NCI-H1417 treated with DMSO at 0.1 percent for 48 hours (cell line): ENCODE measurements around the gene MARCHF4.
"Not testable (repeated sequence)": the region's sequence is repeated elsewhere in the genome, so short reads cannot be mapped to it uniquely, and the experiment has no call there.

Experiments
- DNase-seq: peaks from one replicate; lab custom pipeline; 2025; lab: John Stamatoyannopoulos, UW

Gene MARCHF4

GRCh38 chr2:216391401-216391800 is 19.1 kb upstream of the MARCHF4 start:
- no peak for DNase-seq

GRCh38 chr2:216389570-216389969 is 17.3 kb upstream of the MARCHF4 start:
- DNase-seq, result no peak

DNA sequence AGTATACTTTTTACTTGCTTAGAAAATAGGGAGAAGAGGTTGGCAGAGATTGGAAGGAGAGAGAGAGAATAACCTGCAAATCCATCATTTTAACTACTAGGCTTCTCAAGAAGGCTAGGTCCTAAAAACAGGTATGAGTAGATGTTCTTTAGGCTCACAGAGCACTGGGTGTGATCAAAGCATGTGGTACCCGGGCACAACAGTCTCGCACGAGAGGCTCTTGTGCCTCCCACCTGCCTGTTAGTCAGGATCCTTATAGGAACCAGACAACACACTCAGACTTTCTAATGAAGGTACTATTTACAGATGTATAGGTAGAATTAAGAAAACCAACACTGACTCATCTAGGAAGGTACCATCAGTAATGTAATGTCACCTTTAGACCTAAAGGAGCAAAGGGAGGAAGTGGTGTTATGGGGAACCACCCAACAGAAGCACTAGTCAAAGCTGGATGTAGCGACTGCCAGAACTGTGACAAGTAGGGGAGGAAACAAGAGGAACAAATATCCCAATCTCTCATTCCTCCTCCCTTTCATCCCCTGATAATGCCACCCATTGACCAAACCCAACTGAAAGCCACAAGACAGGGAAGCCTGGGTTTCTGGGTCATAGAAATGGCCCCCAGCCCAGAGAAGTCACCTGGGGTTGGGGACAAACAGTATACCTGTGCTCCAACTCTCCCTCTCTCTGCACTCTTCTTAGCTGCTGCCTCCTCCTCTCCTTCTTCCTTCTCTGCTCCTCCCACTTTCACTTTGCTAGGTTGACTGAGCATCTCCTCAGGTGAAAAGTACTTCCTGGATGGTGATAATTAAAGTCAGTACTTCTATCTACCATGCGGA is 16.0 kb upstream of the MARCHF4 start:
- DNase-seq, result no peak

- DNase-seq, result no peak
These were observed 15.0 kb upstream of the MARCHF4 start for GRCh38 chr2:216387262-216387661.

DNA sequence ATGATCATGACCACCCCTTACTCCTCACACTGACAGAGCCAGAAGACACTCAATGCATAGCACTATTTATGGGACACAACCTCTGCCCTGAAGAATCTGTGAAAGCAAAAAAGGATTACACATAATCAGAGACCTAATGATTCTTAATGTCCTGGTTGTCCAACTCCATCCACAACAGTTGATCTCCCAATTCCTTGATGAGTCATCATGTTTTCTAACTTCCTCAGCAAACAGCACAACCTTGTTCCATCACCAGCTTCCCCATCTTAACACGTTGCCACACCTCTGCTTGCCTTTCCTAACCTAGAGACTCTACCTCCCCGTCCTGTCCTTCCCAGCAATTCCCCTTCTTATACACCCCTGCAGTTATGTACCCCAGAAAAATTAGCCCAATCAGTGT is 13.2 kb upstream of the MARCHF4 start:
- DNase-seq, result no peak

DNA sequence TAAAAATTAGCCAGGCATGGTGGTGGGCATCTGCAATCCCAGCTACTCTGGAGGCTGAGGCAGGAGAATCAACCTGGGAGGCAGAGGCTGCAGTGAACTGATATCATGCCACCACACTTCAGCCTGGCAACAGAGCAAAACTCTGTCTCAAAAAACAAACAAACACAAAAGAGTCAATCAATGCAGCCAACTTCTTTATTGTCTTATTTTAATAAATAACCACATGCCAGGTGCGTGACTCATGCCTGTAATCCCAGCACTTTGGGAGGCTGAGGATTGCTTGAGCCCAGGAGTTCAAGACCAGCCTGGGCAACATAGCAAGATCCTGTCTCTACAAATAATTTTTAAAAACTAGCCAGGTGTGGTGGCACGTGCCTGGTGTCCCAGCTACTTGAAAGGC is 12.1 kb upstream of the MARCHF4 start:
- DNase-seq, result not testable (repeated sequence)

DNA sequence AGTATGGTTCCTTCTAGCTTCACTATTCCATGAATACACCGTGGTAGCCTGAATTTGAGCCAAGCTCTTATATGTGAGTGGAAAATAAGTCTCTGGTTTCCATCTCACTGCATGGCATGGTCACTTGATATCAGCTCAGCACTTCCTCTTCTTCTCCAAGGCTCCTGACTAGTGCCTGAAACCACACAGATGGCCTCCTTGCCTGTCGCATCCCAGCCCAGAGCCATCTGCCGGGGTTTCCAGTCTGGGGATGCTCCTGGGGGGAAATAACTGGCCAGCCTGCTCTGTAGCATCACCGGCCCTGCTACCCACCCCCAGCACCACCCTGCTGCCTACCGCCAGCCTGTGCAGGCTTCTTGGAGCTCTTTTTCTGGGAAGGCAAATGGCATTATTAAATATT is 7.7 kb upstream of the MARCHF4 start:
- no peak for DNase-seq

DNA sequence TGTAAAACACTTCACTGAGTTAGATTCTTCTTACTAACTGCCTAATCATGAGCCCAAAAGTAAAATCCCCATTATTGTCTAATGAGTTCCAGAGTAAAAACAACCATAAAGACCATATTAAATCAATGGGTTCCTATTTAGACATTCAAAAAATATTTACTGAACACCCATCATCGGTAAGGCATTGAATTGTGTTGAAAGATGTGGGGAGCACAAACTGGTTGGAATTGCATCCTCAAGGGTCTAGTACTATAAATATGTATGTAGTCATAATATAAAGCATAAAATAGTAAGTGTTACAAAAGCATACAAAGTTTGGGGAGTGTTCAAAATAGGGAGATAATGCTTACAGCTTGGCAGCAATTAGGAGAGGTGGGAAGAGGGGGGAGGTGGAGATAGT is 3.0 kb upstream of the MARCHF4 start:
- DNase-seq, result no peak

DNA sequence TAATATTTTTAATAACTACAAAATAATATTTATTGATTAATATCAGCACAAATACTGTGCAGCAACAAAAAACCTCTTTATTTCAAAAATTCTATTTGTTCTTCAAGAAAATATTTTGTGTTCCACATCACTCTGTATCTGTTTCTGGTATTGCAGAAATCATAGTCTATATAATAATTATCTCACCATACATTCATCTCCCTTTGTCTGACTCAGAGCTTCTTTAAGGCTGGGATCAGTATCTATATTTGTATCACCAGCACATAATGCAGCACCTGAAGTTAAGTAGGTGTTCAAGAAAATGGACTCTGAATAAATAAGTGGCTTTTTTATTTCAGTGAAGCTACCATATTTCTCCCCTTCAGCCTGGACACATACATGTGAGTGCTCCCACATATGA is 1.6 kb upstream of the MARCHF4 start:
- no peak for DNase-seq

DNA sequence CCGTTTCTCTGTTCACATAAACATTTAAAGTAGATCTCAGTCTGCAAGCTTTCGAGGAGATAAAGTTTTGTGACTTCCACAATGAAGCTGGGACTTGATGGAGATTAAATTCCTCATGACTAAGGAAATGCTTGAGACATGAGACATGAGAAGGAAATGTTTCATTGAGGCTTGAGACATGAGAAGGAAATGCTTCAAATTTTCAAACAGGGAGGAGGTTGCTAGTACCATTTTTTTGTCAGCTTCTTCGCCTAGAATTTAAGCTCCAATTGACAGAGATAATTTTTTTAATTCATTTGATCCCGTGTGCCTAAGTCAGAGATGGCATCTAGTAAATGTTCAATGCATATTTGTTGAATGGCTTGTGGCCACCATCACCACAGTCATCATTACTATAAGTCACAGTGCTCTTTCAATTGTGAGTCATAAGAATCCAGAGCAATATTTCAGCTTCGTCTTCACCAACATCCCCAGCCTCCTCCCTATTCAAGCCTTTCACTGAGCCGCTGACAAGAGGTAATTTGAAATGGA is 543 bp upstream of the MARCHF4 start:
- no peak for DNase-seq

DNA sequence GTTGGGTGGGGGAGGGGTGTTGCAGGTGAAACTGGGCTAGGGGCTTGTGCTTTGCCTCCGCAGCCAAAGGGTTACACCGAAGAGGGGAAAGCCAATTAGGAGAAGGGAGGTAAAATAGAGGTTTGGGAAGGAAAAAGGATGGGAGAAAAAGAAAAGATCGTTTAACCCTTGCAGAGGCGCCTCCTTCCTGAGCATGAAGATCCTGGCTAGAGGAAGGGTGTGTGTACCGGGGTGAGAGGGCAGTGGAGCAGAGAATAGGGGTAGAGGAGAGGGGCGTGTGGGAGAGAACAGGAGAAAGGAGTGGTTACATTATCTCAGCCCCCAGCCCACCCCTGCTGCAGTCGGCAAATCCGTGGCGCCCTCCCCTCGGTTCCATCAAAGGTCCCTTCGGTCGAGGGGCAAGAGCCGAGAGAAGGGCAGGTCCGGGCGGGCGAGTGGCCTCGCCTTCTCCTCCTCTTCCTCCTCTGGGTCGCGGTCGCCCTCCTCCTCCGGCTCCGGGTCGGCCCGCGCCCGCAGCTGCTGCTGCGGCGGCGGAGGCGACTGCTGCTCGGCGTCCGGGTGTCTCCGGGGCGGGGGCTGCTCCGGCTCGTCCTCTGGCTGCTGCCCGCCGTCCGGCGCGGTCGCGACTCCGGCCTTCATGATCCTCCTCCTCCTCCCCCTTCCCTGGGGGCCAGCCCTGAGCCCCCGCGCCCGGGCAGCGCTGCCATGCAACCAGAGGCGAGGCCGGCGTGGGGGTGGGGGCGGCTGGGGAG is 1.1 kb downstream of the MARCHF4 start:
- DNase-seq, result no peak

- DNase-seq, result no peak
These were observed 2.5 kb downstream of the MARCHF4 start for GRCh38 chr2:216369821-216370220.

DNA sequence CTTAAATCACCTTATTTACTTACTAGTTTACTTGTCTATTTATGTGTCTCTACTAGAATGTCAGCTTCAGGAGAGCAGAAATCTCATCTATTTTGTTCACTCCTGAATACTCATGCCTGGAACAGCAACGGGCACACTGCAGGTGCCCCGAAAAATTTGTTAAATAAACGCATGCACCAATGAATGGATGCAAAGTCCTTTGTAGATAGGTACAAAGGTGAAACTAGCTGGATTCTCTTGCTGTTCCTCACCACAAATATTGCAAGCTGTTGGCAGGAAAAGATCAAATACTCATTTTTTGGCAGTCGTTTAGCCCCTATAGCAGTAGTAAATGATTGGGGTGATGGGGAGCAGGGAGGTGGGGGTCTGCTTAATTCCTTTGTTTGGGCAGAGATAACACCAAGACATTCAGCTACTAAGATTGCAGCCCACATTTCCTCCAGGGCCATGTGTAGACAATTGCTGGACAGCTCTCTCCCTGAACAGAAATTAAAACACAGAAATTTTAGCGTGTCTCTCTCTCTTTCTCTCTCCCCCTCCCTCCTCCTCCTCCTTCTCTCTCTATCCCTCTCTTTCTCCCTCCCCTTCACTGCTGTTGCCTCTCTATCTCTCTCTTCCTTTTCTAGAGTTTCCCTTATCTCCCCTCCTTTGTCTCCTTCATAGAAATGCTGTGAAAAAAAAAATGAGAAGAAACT is 5.4 kb downstream of the MARCHF4 start:
- DNase-seq, result no peak

GRCh38 chr2:216365518-216365917 is 6.8 kb downstream of the MARCHF4 start:
- no peak for DNase-seq

- DNase-seq, result no peak
These were observed 9.1 kb downstream of the MARCHF4 start for GRCh38 chr2:216363221-216363620.

GRCh38 chr2:216362730-216363129 is 9.6 kb downstream of the MARCHF4 start:
- DNase-seq, result no peak

- no peak for DNase-seq
These were observed 16.6 kb downstream of the MARCHF4 start for GRCh38 chr2:216355711-216356110.

DNA sequence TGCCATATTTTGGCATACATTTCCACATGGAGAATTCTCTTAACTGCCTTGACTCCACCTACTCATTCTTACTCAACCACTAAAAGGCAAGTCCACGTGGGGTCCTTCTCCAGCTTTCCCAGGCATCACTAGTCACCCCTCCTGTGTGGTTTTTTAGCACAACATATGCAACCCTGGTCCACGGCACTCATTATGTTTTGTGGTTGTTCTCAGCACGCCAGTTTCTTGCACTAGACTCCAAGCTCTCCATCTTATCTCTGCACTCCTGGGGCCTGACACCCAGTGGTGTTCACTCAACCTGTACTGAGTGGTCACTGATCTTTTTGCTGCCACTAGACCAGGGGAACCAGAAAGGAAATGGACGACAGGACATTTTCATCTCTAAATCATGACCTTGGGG is 18.0 kb downstream of the MARCHF4 start:
- DNase-seq, result no peak

- DNase-seq, result no peak
These were observed 19.5 kb downstream of the MARCHF4 start for GRCh38 chr2:216352653-216353270.

GRCh38 chr2:216351172-216351925 is 20.9 kb downstream of the MARCHF4 start:
- DNase-seq, result no peak

DNA sequence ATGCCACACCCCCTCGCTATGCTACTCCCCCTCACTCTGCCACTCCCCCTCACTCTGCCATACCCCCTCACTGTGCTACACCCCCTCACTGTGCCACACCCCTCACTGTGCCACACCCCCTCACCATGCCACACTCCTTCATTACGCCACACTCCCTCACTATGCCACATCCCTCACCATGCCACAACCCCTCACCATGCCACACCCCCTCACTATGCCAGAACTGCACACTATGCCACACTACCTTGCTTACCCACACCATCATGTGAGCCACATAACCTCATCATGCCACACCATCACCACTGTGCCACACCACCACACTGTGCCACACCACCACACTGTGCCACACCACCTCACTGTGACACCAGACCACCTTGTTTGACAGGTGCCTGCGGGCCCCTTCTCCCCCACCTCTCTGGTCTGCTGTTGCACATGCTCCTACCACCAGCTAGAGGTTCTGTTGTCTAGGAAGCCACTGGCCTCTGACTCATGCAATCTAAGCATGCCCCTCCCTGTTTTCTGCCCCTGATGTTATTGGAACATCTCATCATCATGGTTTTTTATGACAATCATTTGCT is 22.0 kb downstream of the MARCHF4 start:
- DNase-seq, result no peak
